ENCODE measurements around the gene UPK3BL2.
"Not testable (repeated sequence)": the region's sequence is repeated elsewhere in the genome, so short reads cannot be mapped to it uniquely, and the experiment has no call there.

GRCh38 chr7:102520797-102521196 lies 22.7 kb downstream of the UPK3BL2 start:
- TF ChIP-seq CTCF (conservative IDR thresholded peaks at IDR 0.05 in 1 of 2, IDR thresholded peaks at IDR 0.05 in 1 of 2; ENCODE audit: low read depth in 1 of 2, low read length in 2 of 2); EZH2 (IDR thresholded peaks at IDR 0.05; ENCODE audit: low read length, missing control alignments): not testable (repeated sequence)

Data from fibroblast of lung (primary cell).